HepG2 (cell line): ENCODE measurements around the gene ABAT. TPM values are rescaled to one million over a fixed set of nuclear protein-coding genes. Genes with fewer than 3 reads are reported as not detected.
A peak's percentile ranks its signal among the peaks of the same experiment; 100 is the strongest.

Experiments used
- ASH2L ChIP-seq: fragments of 300-600, 200-600 bp; sonication (generic); IDR thresholded peaks from 2 replicates; pipeline ENCODE4 v1.7.0; 2017; ENCODE audit warnings: low read depth, mild to moderate bottlenecking, moderate library complexity, mixed read lengths, low read length; ENCODE audit not compliant: insufficient read length
- ATF7-NPFF ChIP-seq: sonication (generic); formaldehyde crosslinking; IDR thresholded peaks from 2 replicates; pipeline ENCODE4 v1.8.1; 2023; ENCODE audit warnings: mild to moderate bottlenecking, low read depth, missing genetic modification reagents, moderate library complexity
- CERS6 ChIP-seq: sonication (generic); formaldehyde crosslinking; IDR thresholded peaks from 2 replicates; pipeline ENCODE4 v1.5.0; 2020; ENCODE audit warnings: missing genetic modification reagents
- GLMP ChIP-seq: sonication (generic); formaldehyde crosslinking; IDR thresholded peaks from 2 replicates; pipeline ENCODE4 v1.9.0; 2021; ENCODE audit warnings: missing genetic modification reagents, mild to moderate bottlenecking, borderline replicate concordance
- HIC2 ChIP-seq: sonication (generic); formaldehyde crosslinking; IDR thresholded peaks from 2 replicates; pipeline ENCODE4 v1.9.0; 2022; ENCODE audit warnings: low read depth, missing genetic modification reagents
- MIXL1 ChIP-seq: IDR thresholded peaks from 2 replicates; pipeline ENCODE4 v1.6.1; 2016
- MXD3 ChIP-seq: IDR thresholded peaks from 2 replicates; pipeline ENCODE4 v1.6.1; 2016; ENCODE audit warnings: mild to moderate bottlenecking, missing biosample characterization, missing genetic modification reagents
- PHF21A ChIP-seq: sonication (generic); formaldehyde crosslinking; IDR thresholded peaks from 2 replicates; pipeline ENCODE4 v1.5.0; 2020; ENCODE audit warnings: mild to moderate bottlenecking, missing genetic modification reagents
- PHF8 ChIP-seq: sonication (generic); formaldehyde crosslinking; IDR thresholded peaks from 2 replicates; pipeline ENCODE4 v1.5.0; 2020; ENCODE audit warnings: missing genetic modification reagents
- SALL2 ChIP-seq: sonication (generic); formaldehyde crosslinking; IDR thresholded peaks from 2 replicates; pipeline ENCODE4 v1.8.1; 2023; ENCODE audit warnings: mild to moderate bottlenecking, missing genetic modification reagents, inconsistent platforms
- SMAD9 ChIP-seq: sonication (generic); formaldehyde crosslinking; IDR thresholded peaks from 2 replicates; pipeline ENCODE4 v1.5.1; 2020; ENCODE audit warnings: mild to moderate bottlenecking, missing genetic modification reagents
- TGIF2 ChIP-seq: IDR thresholded peaks from 2 replicates; pipeline ENCODE4 v1.6.1; 2016; ENCODE audit warnings: control low read depth, missing compliant biosample characterization
- YY1 ChIP-seq: IDR thresholded peaks from 2 replicates; pipeline ENCODE4 v1.6.1; 2011; ENCODE audit warnings: low read length, low read depth, moderate library complexity, mild to moderate bottlenecking; ENCODE audit not compliant: insufficient read depth, insufficient replicate concordance
- ZBTB7B ChIP-seq: sonication (generic); formaldehyde crosslinking; IDR thresholded peaks from 2 replicates; pipeline ENCODE4 v1.4.0; 2020; ENCODE audit warnings: missing genetic modification reagents
- ZFP36L2 ChIP-seq: sonication (generic); formaldehyde crosslinking; IDR thresholded peaks from 2 replicates; pipeline ENCODE4 v1.4.0; 2020; ENCODE audit warnings: missing genetic modification reagents
- ZHX1 ChIP-seq: sonication (generic); formaldehyde crosslinking; IDR thresholded peaks from 2 replicates; pipeline ENCODE4 v1.8.1; 2022; ENCODE audit warnings: low read depth, mild to moderate bottlenecking, missing genetic modification reagents
- ZNF264 ChIP-seq: sonication (generic); formaldehyde crosslinking; IDR thresholded peaks from 2 replicates; pipeline ENCODE4 v1.4.0; 2020; ENCODE audit warnings: missing genetic modification reagents
- ZNF569 ChIP-seq: sonication (generic); formaldehyde crosslinking; IDR thresholded peaks from 2 replicates; pipeline ENCODE4 v1.5.0; 2020; ENCODE audit warnings: mild to moderate bottlenecking, missing genetic modification reagents, moderate library complexity, borderline replicate concordance
- ZNF597 ChIP-seq: sonication (generic); formaldehyde crosslinking; IDR thresholded peaks from 2 replicates; pipeline ENCODE4 v1.5.0; 2020; ENCODE audit warnings: missing genetic modification reagents
- ZNF788 ChIP-seq: sonication (generic); formaldehyde crosslinking; IDR thresholded peaks from 2 replicates; pipeline ENCODE4 v1.5.0; 2020; ENCODE audit warnings: mild to moderate bottlenecking, missing genetic modification reagents, borderline replicate concordance
- ZNF816 ChIP-seq: sonication (generic); formaldehyde crosslinking; IDR thresholded peaks from 2 replicates; pipeline ENCODE4 v1.8.0; 2022; ENCODE audit warnings: missing genetic modification reagents, mild to moderate bottlenecking, borderline replicate concordance
- polyA plus RNA-seq, 8 experiments: library from polyadenylated mRNA; depleted of rRNA in 3 of 8; stranded (reverse) in 7 of 8; unstranded in 1 of 8; fragments of >200 nt; fragmentation: Illumina TruSeq in 4 of 8; extraction: Trizol in 4 of 8; gene quantifications; 2 replicates each; pipeline versions ENCODE4 v1.2.1 to v1.2.3, GENCODE V29; 2011 to 2016; ENCODE audit warnings: low read depth in 4 of 8, missing spikeins in 1 of 8, mixed read lengths in 1 of 8; ENCODE audit not compliant: insufficient read depth in 1 of 8
- total RNA-seq, 5 experiments: library from RNA; depleted of rRNA; stranded (reverse); fragments of >200 nt; fragmentation: Illumina TruSeq; extraction: Trizol; gene quantifications; 2 replicates each; pipeline ENCODE4 v1.2.3, GENCODE V29; 2016; ENCODE audit warnings: low read depth in 1 of 5

The ABAT gene
- total and polyA plus RNA-seq, 2 of the 13 experiments (the other 11 are each of a cell fraction or from before 2014, with no cell fraction given), result 47.6 to 97.3 TPM

- TF ChIP-seq MXD3 (CRISPR knock-in tag) (no peak; the same call in 1 of the 2 replicates), ZNF816 (CRISPR knock-in tag) (no peak), ZNF264 (CRISPR knock-in tag) (no peak), PHF21A (CRISPR knock-in tag) (no peak; the same call in 1 of the 2 replicates), PHF8 (CRISPR knock-in tag) (no peak; the same call in 1 of the 2 replicates), ASH2L (peak; percentile 9), MIXL1 (CRISPR knock-in tag) (peak; percentile 11; the same call in 1 of the 2 replicates), SALL2 (CRISPR knock-in tag) (no peak), ZBTB7B (CRISPR knock-in tag) (no peak), ZNF597 (CRISPR knock-in tag) (no peak), SMAD9 (CRISPR knock-in tag) (no peak), ZNF788 (CRISPR knock-in tag) (peak; percentile 60; the same call in 1 of the 2 replicates), HIC2 (CRISPR knock-in tag) (no peak), ZHX1 (CRISPR knock-in tag) (peak; percentile 18; the same call in 1 of the 2 replicates), YY1 (no peak), ZNF569 (no peak), ZFP36L2 (CRISPR knock-in tag) (no peak), GLMP (no peak), TGIF2 (CRISPR knock-in tag) (0 out of 2 replicates have a peak, but pooled peaks have one; percentile 0), ATF7-NPFF (CRISPR knock-in tag) (no peak), CERS6 (CRISPR knock-in tag) (no peak)
Observed at GRCh38 chr16:8673611-8674412, 605 bp upstream of the ABAT start (continued).
